Fibroblast of skin of scalp (primary cell): ENCODE measurements around the gene HSD17B14.
"Not testable (repeated sequence)": the region's sequence is repeated elsewhere in the genome, so short reads cannot be mapped to it uniquely, and the experiment has no call there.

Experiments
- DNase-seq: peaks from one replicate; pipeline ENCODE4 v3.0.0-alpha.2; 2013

HSD17B14 gene

GRCh38 chr19:48796298-48797083 lies 39.8 kb downstream of the HSD17B14 start:
- DNase-seq = no peak

DNA sequence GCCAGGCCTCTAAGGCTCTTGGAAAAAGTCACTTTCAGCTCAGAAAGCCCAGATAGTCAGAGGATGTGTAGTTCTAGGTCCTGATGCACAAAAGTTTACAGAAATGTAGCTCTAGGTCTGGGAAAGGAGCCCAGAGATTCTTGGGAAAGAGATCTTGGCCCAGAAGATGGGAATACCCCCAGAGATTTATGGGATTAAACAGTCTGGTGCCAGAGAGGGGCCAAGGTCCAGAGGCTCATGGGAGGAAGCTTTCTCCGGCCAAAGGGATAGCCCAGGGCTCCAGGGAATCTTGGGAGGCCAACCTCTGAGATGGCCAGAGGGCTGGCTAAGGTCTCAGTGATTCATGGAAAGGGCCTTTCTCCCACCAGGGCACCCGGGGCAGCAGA lies 40.6 kb downstream of the HSD17B14 start:
- no peak for DNase-seq

- DNase-seq = peak; percentile 95
These were observed 41.1 kb downstream of the HSD17B14 start for GRCh38 chr19:48795055-48795684.

- no peak for DNase-seq
These were observed 42.0 kb downstream of the HSD17B14 start for GRCh38 chr19:48794291-48794690.

DNA sequence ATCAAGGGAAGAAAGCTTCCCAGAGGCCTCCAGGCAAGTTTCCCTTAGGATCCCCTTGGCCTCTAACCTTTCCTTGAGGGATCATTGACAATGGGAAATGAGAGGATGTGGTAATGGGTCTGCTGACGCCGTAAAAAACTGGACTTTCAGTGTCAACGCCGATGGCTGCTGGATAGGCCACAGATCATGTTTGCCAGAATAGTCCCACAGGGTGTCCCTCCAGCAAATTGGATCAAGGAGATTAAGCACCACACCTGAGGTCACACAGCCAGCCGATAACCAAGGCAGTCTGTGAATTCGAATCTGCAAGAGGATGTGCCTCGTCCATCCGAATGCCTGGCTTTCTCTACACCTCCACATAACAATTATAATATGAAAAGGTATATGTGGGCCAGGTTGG lies 43.0 kb downstream of the HSD17B14 start:
- no peak for DNase-seq

DNA sequence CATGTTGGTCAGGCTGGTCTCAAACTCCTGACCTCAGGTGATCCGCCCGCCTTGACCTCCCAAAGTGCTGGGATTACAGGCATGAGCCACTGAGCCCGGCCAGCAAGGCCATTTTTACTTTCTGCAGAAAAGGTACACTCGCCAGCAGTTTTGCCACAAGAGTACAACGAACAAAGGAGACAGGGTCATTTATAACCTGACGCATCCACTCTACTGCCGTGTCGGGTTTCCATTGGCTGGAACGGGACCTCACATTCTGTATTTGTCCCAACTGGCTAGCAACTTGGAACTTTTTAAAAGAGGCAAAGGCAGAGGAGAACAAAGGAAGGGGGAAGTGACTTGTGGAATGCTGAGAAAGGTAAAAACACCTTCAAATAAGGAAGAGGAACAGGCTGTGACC lies 49.0 kb downstream of the HSD17B14 start:
- not testable (repeated sequence) for DNase-seq

GRCh38 chr19:48786422-48786821 lies 49.9 kb downstream of the HSD17B14 start:
- DNase-seq = not testable (repeated sequence)

DNA sequence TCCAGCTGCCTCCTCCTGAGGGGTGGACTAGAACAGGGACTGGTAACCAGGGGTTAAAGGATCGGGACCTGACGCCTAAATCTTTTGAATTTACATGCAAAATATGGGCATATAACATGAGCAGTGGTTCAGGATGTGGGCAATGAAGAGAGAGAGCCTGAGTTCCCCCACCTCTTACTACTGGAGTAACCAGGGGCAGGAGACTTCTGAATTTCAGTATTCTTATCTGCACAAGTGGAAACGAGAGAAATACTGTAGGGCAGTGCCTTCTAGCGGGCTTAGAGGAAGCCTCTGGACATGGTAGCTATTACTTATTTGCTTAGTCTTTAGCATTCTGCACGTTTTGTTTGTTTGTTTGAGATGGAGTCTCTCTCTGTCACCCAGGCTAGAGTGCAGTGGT lies 51.8 kb downstream of the HSD17B14 start:
- DNase-seq = no peak

- DNase-seq = peak; percentile 41
These were observed 55.5 kb downstream of the HSD17B14 start for GRCh38 chr19:48780631-48781391.

DNA sequence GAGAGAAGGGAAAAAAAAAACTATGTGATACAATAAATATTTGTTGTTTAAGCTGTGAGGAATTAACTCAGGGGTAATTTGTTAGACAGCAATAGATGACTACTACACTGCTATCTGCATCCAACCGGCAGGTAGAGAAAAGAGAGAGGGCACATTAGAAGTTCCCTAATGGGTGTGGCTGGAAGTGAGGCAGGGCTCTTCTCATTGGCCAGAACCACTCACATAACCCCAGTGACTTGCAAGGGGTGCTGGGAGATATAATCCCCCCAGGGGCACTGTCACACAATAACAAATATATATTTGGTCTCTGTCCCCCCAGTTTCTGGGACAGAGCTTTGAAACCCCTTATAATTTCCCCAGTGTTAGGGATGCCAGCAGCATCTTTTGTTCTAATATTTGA lies 56.7 kb downstream of the HSD17B14 start:
- no peak for DNase-seq

DNA sequence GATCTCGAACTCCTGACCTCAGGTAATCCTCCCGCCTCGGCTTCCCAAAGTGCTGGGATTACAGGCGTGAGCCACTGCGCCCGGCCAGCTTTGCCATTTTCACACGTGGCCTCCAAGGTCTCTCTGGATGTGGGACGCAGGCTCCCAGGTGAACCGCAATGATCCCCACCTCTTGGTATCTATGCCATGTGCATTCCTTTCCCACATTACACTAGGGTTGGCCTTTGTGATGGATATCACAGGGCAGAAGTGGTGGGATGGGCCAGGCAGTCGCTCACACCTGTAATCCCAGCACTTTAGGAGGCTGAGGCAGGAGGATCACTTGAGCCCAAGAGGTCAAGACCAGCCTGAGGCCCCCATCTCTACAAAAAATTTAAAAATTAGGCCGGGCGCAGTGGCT lies 58.6 kb downstream of the HSD17B14 start:
- no peak for DNase-seq

GRCh38 chr19:48777139-48777538 lies 59.2 kb downstream of the HSD17B14 start:
- DNase-seq = no peak

GRCh38 chr19:48772503-48772953 lies 63.8 kb downstream of the HSD17B14 start:
- no peak for DNase-seq

- no peak for DNase-seq
These were observed 65.4 kb downstream of the HSD17B14 start for GRCh38 chr19:48770734-48771472.

- DNase-seq = peak; percentile 89
These were observed 66.0 kb downstream of the HSD17B14 start for GRCh38 chr19:48770266-48770665.

DNA sequence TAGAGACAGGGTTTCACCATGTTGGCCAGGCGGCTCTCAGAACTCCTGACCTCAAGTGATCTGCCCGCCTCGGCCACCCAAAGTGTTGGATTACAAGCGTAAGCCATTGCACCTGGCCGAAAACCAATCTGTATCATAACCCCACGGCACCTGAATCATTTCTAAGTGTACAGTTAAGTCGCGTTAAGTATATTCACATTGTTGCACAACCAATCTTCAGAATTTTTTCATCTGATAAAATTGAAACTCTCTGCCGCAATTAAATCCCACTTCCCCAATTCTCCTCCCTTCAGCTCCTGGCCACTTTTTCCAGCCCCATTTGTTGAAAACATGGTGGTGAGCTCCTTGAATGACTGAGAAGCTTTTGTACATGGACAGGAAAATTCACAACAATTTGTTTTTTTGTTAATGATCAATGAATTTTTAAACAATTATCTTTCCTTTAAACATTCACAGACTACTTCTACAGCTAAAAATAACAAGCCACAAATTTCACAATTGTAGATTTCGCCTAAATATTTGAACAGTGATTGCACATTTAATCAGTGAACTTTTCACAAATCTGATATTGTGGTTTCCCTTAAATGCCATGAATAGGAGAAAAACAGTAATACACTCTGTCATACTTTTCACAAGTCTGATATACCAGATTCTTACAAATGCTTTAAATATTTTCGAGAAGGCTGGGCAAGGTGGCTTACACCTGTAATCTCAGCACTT lies 67.1 kb downstream of the HSD17B14 start:
- no peak for DNase-seq

DNA sequence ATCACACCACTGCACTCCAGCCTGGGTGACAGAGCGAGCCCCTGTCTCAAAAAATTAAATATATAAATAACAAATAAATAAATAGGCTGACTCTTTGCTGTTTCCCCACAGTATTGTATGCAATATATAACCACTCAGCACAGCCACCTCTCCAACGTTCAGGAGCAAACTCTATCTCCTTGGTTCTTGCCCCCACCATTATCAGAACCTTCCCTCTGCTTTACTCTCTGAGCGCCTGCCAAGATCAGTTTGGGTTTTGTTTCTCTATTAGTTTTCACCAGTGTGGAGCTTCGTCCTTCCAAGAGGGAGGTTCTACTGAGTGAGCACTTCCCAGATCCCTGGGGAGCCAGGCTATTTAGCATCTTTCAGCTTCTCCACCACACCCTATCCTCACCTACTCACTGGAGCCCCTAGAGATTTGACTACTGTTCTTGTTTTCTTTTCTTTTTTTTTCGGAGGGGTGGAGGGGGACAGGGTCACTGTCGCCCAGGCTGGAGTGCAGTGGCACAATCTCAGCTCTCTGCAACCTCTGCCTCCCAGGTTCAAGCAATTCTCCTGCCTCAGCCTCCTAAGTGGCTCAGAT lies 68.0 kb downstream of the HSD17B14 start:
- DNase-seq = not testable (repeated sequence)

DNA sequence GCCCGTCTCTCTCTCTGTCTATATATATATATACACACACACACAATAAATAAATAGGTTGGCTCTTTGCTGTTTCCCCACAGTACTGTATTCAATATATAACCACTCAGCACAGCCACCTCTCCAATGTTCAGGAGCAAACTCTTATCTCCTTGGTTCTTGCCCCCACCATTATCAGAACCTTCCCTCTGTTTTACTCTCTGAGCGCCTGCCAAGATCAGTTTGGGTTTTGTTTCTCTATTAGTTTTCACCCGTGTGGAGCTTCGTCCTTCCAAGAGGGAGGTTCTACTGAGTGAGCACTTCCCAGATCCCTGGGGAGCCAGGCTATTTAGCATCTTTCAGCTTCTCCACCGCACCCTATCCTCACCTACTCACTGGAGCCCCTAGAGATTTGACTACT lies 70.5 kb downstream of the HSD17B14 start:
- not testable (repeated sequence) for DNase-seq
